Motor neuron (in vitro differentiated cells): ENCODE data around the gene NSL1. TPM values are rescaled to one million over a fixed set of nuclear protein-coding genes. Genes with fewer than 3 reads are reported as not detected.

ENCODE experiments used
- ATAC-seq, 8 experiments: fragments of 200-7000 bp; cut with Tn5 transposase; replicated peaks in 6 of 8; 2 replicates each; pipeline ENCODE4 v1.8.0; 2021; ENCODE audit warnings: mild to moderate bottlenecking in 8 of 8, moderate library complexity in 8 of 8
- H3K27ac ChIP-seq, 2 donors: fragments of 250-450 bp; sonication (Bioruptor Pico); 2 replicates each; pipeline ENCODE4 v1.9.0; 2021; ENCODE audit warnings: antibody characterized with exemption in 2 of 2, mild to moderate bottlenecking in 2 of 2, moderate library complexity in 1 of 2
- H3K4me1 ChIP-seq, 2 donors: fragments of 250-450 bp; sonication (Bioruptor Pico); replicated peaks in 1 of 2; 2 replicates each; pipeline ENCODE4 v1.6.1; 2021; ENCODE audit warnings: antibody characterized with exemption in 2 of 2, mild to moderate bottlenecking in 2 of 2, moderate library complexity in 1 of 2
- H3K4me3 ChIP-seq, 5 donors: fragments of 250-450 bp; sonication (Bioruptor Pico); 2 replicates each; pipeline ENCODE4 v1.9.0; 2021; ENCODE audit warnings: antibody characterized with exemption in 5 of 5, mild to moderate bottlenecking in 5 of 5, moderate library complexity in 4 of 5
- WGBS, 10 experiments: fragments of 450-650 bp; shearing (Covaris generic); methylation state at CpG; one replicate each; pipeline ENCODE4 v1.0.0; 2022; 5-methylcytosine and 5-hydroxymethylcytosine counted together
- in situ Hi-C, 9 experiments: fragments of 400-800 bp; cut with MboI; loops; one replicate each; pipeline ENCODE4 v1.15.0; 2021; ENCODE audit warnings: low sequenced_read_pairs in 9 of 9, low pct_unique_long_range_greater_than_20kb in 2 of 9; ENCODE audit not compliant: unreplicated experiment in 9 of 9
- total RNA-seq, 8 experiments: library from RNA; unstranded; fragments of 300-600 nt; gene quantifications; 2 replicates each; pipeline versions ENCODE4 v1.2.3 to v1.2.4, GENCODE V29; 2022

NSL1 gene
- total RNA-seq, 8 experiments from 2014 or later: 13.7 to 47.6 (median 35.1) TPM

DNA sequence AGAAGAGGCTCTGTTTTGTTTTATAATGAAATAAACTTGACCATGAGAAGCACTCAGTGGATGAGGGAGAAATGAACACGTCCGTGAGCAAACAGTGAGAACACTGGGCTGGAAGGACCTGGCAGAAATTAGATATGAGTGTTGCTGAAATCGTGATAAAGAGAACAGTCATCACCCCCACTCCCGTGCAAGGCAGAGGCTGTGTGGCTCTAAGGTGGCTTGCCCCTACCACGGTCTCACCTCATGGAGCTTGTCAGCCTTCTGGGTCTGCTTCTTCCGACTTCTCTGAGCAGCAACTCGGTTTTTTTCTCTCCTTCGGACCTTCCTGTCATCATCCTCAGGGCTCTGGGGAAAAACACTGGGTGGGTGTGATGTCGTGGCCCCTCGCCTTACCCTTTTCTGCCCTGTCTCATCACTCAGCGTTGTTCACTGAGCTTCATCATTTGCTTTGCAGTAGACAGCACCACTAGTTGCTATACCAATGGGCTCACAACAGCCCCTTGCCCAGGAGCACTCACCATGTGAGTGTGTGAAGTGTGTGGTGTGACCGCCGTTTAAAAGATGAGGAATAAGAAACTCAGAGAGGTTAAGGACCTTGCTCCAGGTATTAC lies 94.8 kb downstream of the NSL1 start:
- 53 to 88% (median 79%) methylated on average over 2 to 13 of the region's 13 CpGs for WGBS, 10 experiments
- in situ Hi-C loops: no loop called here
- Histone ChIP-seq H3K4me1 (peaks cover 6 to 9% of the 10 kb centered on the region in 2 donors), H3K4me3 (no peak overlapping the region), H3K27ac (no peak overlapping the region)
- no peak for ATAC-seq

GRCh38 chr1:212692774-212693644 lies 98.6 kb downstream of the NSL1 start:
- Histone ChIP-seq H3K27ac (no peak overlapping the region), H3K4me3 (no peak overlapping the region), H3K4me1 (no peaks in the 10 kb centered on the region)
- 72 to 94% (median 91%) methylated on average over 2 to 8 of the region's 9 CpGs; no CpG with 5 or more reads in 2 of the 10 experiments for WGBS, 10 experiments
- in situ Hi-C loops: no loop called here
- ATAC-seq: peak in 2 of 8 experiments; percentile 28 to 83

- 43 to 86% (median 64%) methylated on average over 1 to 8 of the region's 9 CpGs; no CpG with 5 or more reads in 3 of the 10 experiments for WGBS, 10 experiments
- ATAC-seq: no peak
- Histone ChIP-seq H3K4me3 (no peak overlapping the region), H3K4me1 (no peaks in the 10 kb centered on the region), H3K27ac (no peak overlapping the region)
- in situ Hi-C loops: no loop called here
Measured at GRCh38 chr1:212691561-212692071, 100.0 kb downstream of the NSL1 start.

GRCh38 chr1:212690816-212691403 lies 100.7 kb downstream of the NSL1 start:
- in situ Hi-C loops: no loop called here
- 40 to 100% (median 80%) methylated on average over 1 to 4 of the region's 4 CpGs; no CpG with 5 or more reads in 3 of the 10 experiments for WGBS, 10 experiments

DNA sequence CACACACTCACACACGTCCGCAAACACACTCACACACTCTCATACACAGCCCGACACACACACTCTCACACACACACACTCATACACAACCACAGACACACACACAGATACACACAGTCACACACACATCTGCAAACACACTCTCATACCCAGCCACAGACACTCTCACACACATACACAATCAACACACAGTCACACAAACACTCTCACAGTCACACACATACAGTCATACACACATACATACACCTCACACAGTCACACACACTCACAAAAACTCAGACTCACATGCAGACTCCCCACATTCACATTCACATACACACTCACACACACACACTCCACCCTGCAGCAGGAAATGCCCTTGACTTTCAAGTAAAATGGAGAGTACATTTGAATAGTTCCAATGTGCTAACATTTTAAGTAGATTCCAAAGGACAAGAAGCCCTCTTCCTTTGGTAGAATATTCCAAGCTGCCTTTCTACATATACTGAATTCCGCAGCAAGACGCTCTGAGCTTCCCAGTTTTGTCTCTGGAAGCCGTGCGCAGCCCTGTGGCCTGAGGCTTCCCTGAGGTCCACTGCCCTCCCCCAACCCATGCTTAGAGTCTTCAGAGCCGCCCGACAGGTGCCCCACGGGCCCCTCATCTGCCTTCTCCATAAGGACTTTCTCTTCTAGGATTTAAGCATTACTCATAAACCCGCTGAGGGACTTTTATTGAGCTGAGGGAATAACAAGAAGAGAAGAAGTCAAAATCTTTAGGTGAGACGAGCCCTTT lies 101.6 kb downstream of the NSL1 start:
- ATAC-seq: peak in 2 of 8 experiments; percentile 15 to 52
- WGBS, 10 experiments: 47 to 82% (median 65%) methylated on average over 1 to 9 of the region's 12 CpGs; no CpG with 5 or more reads in 2 of the 10 experiments
- Histone ChIP-seq H3K4me1 (no peaks in the 10 kb centered on the region), H3K4me3 (no peak overlapping the region), H3K27ac (no peak overlapping the region)
- in situ Hi-C loops: no loop called here

More at GRCh38 chr1:212690816-212691403, 100.7 kb downstream of the NSL1 start:
- no peak for ATAC-seq
- Histone ChIP-seq H3K27ac (no peak overlapping the region), H3K4me1 (no peaks in the 10 kb centered on the region), H3K4me3 (no peak overlapping the region)

DNA sequence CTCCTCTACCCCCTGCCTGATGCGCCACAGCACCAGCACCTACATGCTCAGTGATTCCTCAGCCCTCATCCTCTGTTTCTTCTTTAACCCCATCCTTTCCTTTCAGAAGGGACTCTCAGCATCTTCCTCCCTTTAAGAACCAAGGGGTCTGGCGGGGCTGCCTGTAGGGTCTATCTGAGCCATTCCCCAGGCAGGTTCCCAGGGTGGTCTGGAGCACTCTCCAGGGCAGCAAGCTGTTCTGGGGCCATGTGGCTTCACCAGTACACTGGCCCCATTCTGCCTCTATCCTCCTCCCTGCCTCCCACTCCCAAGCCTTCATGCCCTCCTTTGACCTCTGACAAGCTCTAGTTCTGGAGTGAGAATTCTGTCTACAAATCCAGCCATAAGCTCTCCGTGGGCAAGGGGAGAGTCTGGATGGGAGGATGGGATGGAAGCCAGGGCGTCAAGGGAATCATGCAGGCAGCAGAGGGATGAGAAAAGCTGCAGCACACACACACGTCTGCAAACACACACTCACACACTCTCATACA lies 102.3 kb downstream of the NSL1 start:
- H3K4me1 ChIP-seq: no peaks in the 10 kb centered on the region
- ATAC-seq: no peak
- H3K27ac ChIP-seq: no peak overlapping the region
- in situ Hi-C loops: no loop called here
- no peak overlapping the region for H3K4me3 ChIP-seq
- WGBS, 10 experiments: 41 to 100% (median 71%) methylated on average over 1 to 5 of the region's 5 CpGs; no CpG with 5 or more reads in 3 of the 10 experiments

GRCh38 chr1:212688341-212689047 lies 103.1 kb downstream of the NSL1 start:
- Histone ChIP-seq H3K27ac (no peak overlapping the region), H3K4me1 (no peaks in the 10 kb centered on the region), H3K4me3 (no peak overlapping the region)
- ATAC-seq: peak in 1 of 8 experiments; percentile 43
- in situ Hi-C loops: no loop called here
- 15 to 96% (median 78%) methylated on average over 2 to 7 of the region's 7 CpGs for WGBS, 10 experiments

DNA sequence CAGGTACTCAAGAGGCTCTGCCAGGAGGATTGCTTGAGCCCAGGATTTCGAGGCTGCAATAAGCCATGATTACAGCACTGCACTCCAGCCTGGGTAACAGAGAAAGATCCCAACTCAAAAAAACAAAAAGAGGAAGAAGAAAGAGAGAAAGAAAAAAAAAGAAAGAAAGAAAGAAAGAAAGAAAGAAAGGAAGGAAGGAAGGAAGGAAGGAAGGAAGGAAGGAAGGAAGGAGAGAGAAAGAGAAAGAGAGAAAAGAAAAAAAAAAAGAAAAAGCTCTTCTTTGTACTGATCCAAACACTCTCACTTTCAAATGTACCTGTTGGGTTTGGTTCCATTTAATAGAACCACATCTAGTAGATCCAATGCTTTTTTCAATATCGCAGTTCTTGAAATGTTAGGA lies 103.8 kb downstream of the NSL1 start:
- in situ Hi-C loops: no loop called here
- Histone ChIP-seq H3K4me1 (no peaks in the 10 kb centered on the region), H3K4me3 (no peak overlapping the region), H3K27ac (no peak overlapping the region)
- 55 to 100% (median 76%) methylated on average over 1 to 2 of the region's 2 CpGs for WGBS, 10 experiments
- no peak for ATAC-seq

DNA sequence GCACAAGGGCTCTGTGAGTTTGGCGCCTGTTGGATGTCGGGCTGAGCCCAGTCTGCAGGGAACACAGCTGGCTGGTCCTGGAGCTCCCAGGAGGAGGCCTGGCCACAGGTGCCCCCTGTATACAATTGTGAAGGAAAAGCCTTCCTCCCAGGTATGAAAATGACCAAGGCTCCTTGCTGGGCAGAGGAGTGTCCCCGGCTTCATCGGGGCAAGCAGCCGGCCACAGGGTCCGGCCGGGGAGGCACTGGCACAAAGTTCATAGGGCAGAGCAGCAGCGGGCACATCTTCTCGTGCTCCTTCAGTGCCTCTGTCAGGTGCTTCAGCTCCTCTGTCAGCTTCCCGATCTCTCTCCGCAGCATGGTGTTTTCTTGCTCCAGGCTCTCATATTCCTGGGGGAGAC lies 105.0 kb downstream of the NSL1 start:
- H3K4me3 ChIP-seq: no peak overlapping the region
- WGBS, 10 experiments: 85 to 100% (median 94%) methylated on average over 1 to 10 of the region's 11 CpGs; no CpG with 5 or more reads in 4 of the 10 experiments
- H3K27ac ChIP-seq: no peak overlapping the region
- no peaks in the 10 kb centered on the region for H3K4me1 ChIP-seq
- ATAC-seq: no peak
- in situ Hi-C loops: no loop called here

GRCh38 chr1:212686069-212686468 lies 105.5 kb downstream of the NSL1 start:
- no peak overlapping the region for H3K27ac ChIP-seq
- H3K4me1 ChIP-seq: peaks cover 0 to 1% of the 10 kb centered on the region in 2 donors
- in situ Hi-C loops: no loop called here
- 30 to 83% (median 70%) methylated on average over 1 to 3 of the region's 3 CpGs; no CpG with 5 or more reads in 4 of the 10 experiments for whole genome bisulfite sequencing, 10 experiments
- ATAC-seq: no peak
- H3K4me3 ChIP-seq: no peak overlapping the region

DNA sequence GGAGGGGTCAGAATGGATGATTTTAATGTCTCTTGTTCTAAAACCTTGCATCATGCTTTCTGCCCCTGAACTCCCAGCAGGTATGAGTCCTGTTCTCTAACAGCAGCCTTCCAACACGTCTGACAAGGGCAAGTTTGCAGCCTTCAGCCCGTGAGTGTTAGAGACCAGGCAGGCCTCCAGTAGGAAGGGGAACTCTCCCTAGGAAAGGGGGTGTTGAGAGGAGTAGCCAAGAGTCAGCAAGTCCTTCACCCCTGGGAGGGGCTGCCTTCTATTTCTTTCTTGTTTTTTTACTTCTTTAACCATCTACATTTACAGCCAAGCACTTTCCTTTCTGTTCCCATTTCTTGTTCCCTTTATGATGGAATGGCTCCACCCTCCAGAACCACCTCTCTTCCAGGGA lies 106.1 kb downstream of the NSL1 start:
- WGBS, 10 experiments: 20 to 80% (median 29%) methylated on average over 1 to 2 of the region's 2 CpGs; no CpG with 5 or more reads in 6 of the 10 experiments
- no peak overlapping the region for H3K27ac ChIP-seq
- no peak overlapping the region for H3K4me3 ChIP-seq
- in situ Hi-C loops: no loop called here
- no peak for ATAC-seq
- peaks cover 4 to 7% of the 10 kb centered on the region in 2 donors for H3K4me1 ChIP-seq
